Panc1 (cell line): ENCODE measurements around the gene TMEM233.

Source experiments
- CTCF ChIP-seq: fragments of 450-650 bp; IDR thresholded peaks from 2 replicates; pipeline ENCODE4 v1.5.1; 2017; ENCODE audit warnings: mild to moderate bottlenecking
- TCF7L2 ChIP-seq: IDR thresholded peaks from 2 replicates; pipeline ENCODE4 v1.6.1; 2011; ENCODE audit warnings: mild to moderate bottlenecking, low read depth, low read length, inconsistent platforms
- TF ChIP-seq, protein P1 (sequence below), 2 experiments: IDR thresholded peaks; 2 replicates each; pipeline ENCODE4 v1.6.1; 2011 to 2012; ENCODE audit warnings: low read depth in 2 of 2, control low read depth in 1 of 2, low read length in 1 of 2, mild to moderate bottlenecking in 1 of 2, moderate library complexity in 1 of 2; ENCODE audit not compliant: insufficient read depth in 1 of 2

GRCh38 chr12:119547001-119547400 is 46.6 kb upstream of the TMEM233 start:
- TF ChIP-seq CTCF = no peak
- TF ChIP-seq, protein P1, sequence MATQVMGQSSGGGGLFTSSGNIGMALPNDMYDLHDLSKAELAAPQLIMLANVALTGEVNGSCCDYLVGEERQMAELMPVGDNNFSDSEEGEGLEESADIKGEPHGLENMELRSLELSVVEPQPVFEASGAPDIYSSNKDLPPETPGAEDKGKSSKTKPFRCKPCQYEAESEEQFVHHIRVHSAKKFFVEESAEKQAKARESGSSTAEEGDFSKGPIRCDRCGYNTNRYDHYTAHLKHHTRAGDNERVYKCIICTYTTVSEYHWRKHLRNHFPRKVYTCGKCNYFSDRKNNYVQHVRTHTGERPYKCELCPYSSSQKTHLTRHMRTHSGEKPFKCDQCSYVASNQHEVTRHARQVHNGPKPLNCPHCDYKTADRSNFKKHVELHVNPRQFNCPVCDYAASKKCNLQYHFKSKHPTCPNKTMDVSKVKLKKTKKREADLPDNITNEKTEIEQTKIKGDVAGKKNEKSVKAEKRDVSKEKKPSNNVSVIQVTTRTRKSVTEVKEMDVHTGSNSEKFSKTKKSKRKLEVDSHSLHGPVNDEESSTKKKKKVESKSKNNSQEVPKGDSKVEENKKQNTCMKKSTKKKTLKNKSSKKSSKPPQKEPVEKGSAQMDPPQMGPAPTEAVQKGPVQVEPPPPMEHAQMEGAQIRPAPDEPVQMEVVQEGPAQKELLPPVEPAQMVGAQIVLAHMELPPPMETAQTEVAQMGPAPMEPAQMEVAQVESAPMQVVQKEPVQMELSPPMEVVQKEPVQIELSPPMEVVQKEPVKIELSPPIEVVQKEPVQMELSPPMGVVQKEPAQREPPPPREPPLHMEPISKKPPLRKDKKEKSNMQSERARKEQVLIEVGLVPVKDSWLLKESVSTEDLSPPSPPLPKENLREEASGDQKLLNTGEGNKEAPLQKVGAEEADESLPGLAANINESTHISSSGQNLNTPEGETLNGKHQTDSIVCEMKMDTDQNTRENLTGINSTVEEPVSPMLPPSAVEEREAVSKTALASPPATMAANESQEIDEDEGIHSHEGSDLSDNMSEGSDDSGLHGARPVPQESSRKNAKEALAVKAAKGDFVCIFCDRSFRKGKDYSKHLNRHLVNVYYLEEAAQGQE (IDR thresholded peaks at IDR 0.05; ENCODE audit: insufficient read depth in 1 of 2, low read depth in 2 of 2, low read length in 1 of 2) = no peak
- no peak for TF ChIP-seq TCF7L2
